Neuronal stem cell (in vitro differentiated cells): ENCODE data around the gene CSAG1.
"Not testable (repeated sequence)": the region's sequence is repeated elsewhere in the genome, so short reads cannot be mapped to it uniquely, and the experiment has no call there.

Source experiments
- DNase-seq: peaks from one replicate; pipeline ENCODE4 v3.0.0-alpha.2; 2013; ENCODE audit warnings: low spot score
- H2AFZ ChIP-seq: one replicate; pipeline ENCODE4 v1.6.1; 2013; ENCODE audit warnings: mild to moderate bottlenecking, low read length, inconsistent platforms
- H2AK5ac ChIP-seq: 2 replicates; pipeline ENCODE4 v1.6.1; 2013; ENCODE audit warnings: low read depth, mild to moderate bottlenecking, inconsistent platforms, low read length, moderate library complexity, mixed read lengths
- H2BK120ac ChIP-seq: 2 replicates; pipeline ENCODE4 v1.6.1; 2013; ENCODE audit warnings: low read depth, mild to moderate bottlenecking, inconsistent platforms, low read length, moderate library complexity, mixed read lengths
- H2BK12ac ChIP-seq: one replicate; pipeline ENCODE4 v1.6.1; 2013; ENCODE audit warnings: low read length, inconsistent platforms
- H2BK15ac ChIP-seq: 2 replicates; pipeline ENCODE4 v1.6.1; 2013; ENCODE audit warnings: mild to moderate bottlenecking, low read length, inconsistent platforms, mixed read lengths
- H2BK5ac ChIP-seq: one replicate; pipeline ENCODE4 v1.6.1; 2013; ENCODE audit warnings: inconsistent platforms, mild to moderate bottlenecking, low read length, moderate library complexity
- H3K14ac ChIP-seq: one replicate; pipeline ENCODE4 v1.6.1; 2013; ENCODE audit warnings: low read length, inconsistent platforms
- H3K18ac ChIP-seq: 2 replicates; pipeline ENCODE4 v1.6.1; 2013; ENCODE audit warnings: low read length, inconsistent platforms
- H3K23ac ChIP-seq: 2 replicates; pipeline ENCODE4 v1.6.1; 2013; ENCODE audit warnings: low read depth, mild to moderate bottlenecking, mixed read lengths, low read length, inconsistent platforms; ENCODE audit not compliant: poor library complexity
- H3K27ac ChIP-seq: replicated peaks from 3 replicates; pipeline ENCODE4 v1.5.1; 2013; ENCODE audit warnings: low read length, inconsistent platforms
- H3K27me3 ChIP-seq, 3 experiments: 2 replicates each; pipeline ENCODE4 v1.6.1; 2013; ENCODE audit warnings: low read length in 3 of 3, mild to moderate bottlenecking in 2 of 3, inconsistent platforms in 1 of 3, low read depth in 1 of 3, mixed read lengths in 1 of 3, moderate library complexity in 1 of 3; ENCODE audit not compliant: control insufficient read depth in 3 of 3, insufficient read depth in 3 of 3
- H3K36me3 ChIP-seq, 2 donors: replicated peaks in 1 of 2; 2 replicates each; pipeline ENCODE4 v1.6.1; 2013; ENCODE audit warnings: low read length in 2 of 2; ENCODE audit not compliant: control insufficient read depth in 2 of 2, insufficient read depth in 2 of 2
- H3K4ac ChIP-seq: 2 replicates; pipeline ENCODE4 v1.6.1; 2013; ENCODE audit warnings: inconsistent platforms, mild to moderate bottlenecking, low read length, moderate library complexity
- H3K4me1 ChIP-seq, 2 donors: 1 replicate in 1 of 2; 2 replicates in 1 of 2; pipeline ENCODE4 v1.6.1; 2013; ENCODE audit warnings: low read length in 2 of 2, low read depth in 1 of 2; ENCODE audit not compliant: control insufficient read depth in 2 of 2, insufficient read depth in 1 of 2
- H3K4me2 ChIP-seq: one replicate; pipeline ENCODE4 v1.6.1; 2013; ENCODE audit warnings: mild to moderate bottlenecking, low read length, inconsistent platforms; ENCODE audit not compliant: insufficient read depth, poor library complexity, severe bottlenecking
- H3K4me3 ChIP-seq, 2 donors: 2 replicates each; pipeline ENCODE4 v1.5.1; 2013; ENCODE audit warnings: low read length in 2 of 2, mild to moderate bottlenecking in 2 of 2, inconsistent platforms in 1 of 2, moderate library complexity in 1 of 2
- H3K79me1 ChIP-seq: one replicate; pipeline ENCODE4 v1.6.1; 2013; ENCODE audit warnings: low read depth, mild to moderate bottlenecking, inconsistent platforms, low read length, moderate library complexity
- H3K9ac ChIP-seq: one replicate; pipeline ENCODE4 v1.6.1; 2013; ENCODE audit warnings: mild to moderate bottlenecking, low read depth, low read length, inconsistent platforms; ENCODE audit not compliant: poor library complexity
- H3K9me3 ChIP-seq, 2 donors: replicated peaks in 1 of 2; 2 replicates each; pipeline versions ENCODE3 to v1.6.1; 2013; ENCODE audit warnings: low read length in 2 of 2, mild to moderate bottlenecking in 2 of 2, inconsistent platforms in 1 of 2, low read depth in 1 of 2, mixed read lengths in 1 of 2, moderate library complexity in 1 of 2; ENCODE audit not compliant: control insufficient read depth in 2 of 2, insufficient read depth in 1 of 2
- H4K8ac ChIP-seq: one replicate; pipeline ENCODE4 v1.6.1; 2013; ENCODE audit warnings: low read depth, mild to moderate bottlenecking, inconsistent platforms, low read length, moderate library complexity
- H4K91ac ChIP-seq: one replicate; pipeline ENCODE4 v1.6.1; 2013; ENCODE audit warnings: low read length, low read depth, mild to moderate bottlenecking, inconsistent platforms; ENCODE audit not compliant: poor library complexity
- WGBS, 2 donors: extraction: QIAGEN DNeasy Blood & Tissue Kit; methylation state at CpG; one replicate each; pipeline ENCODE4 v1.1.7; 2013; ENCODE audit warnings: missing lambda C conversion rate in 2 of 2, mixed read lengths in 1 of 2; ENCODE audit not compliant: insufficient read length in 2 of 2, insufficient replicate concordance in 1 of 2; ENCODE audit errors: extremely low coverage in 2 of 2; 5-methylcytosine and 5-hydroxymethylcytosine counted together

CSAG1 gene

GRCh38 chrX:152759544-152759943 lies 26.0 kb upstream of the CSAG1 start:
- not testable (repeated sequence) for DNase-seq, H2BK12ac ChIP-seq, H3K23ac ChIP-seq, H3K27me3 ChIP-seq, H4K8ac ChIP-seq, H2AFZ ChIP-seq, H3K9me3 ChIP-seq, H4K91ac ChIP-seq, H3K36me3 ChIP-seq, H2BK5ac ChIP-seq, H3K79me1 ChIP-seq, H3K4me2 ChIP-seq, H3K4me1 ChIP-seq, H2AK5ac ChIP-seq, H3K18ac ChIP-seq, H2BK120ac ChIP-seq, H2BK15ac ChIP-seq, H3K27ac ChIP-seq, H3K4ac ChIP-seq, H3K9ac ChIP-seq, H3K14ac ChIP-seq, H3K4me3 ChIP-seq
- no CpG with 5 or more reads among the region's 7 CpGs for WGBS, 2 donors

- H3K18ac ChIP-seq, H3K4me2 ChIP-seq, H2AFZ ChIP-seq, H4K8ac ChIP-seq, H4K91ac ChIP-seq, H3K27me3 ChIP-seq, H3K27ac ChIP-seq, H3K36me3 ChIP-seq, H3K14ac ChIP-seq, H3K4ac ChIP-seq, H2BK120ac ChIP-seq, H2BK15ac ChIP-seq, H3K23ac ChIP-seq, H2BK5ac ChIP-seq, H3K9me3 ChIP-seq, H2BK12ac ChIP-seq, H2AK5ac ChIP-seq, H3K79me1 ChIP-seq, H3K4me1 ChIP-seq, H3K9ac ChIP-seq, DNase-seq, H3K4me3 ChIP-seq: not testable (repeated sequence)
- WGBS, 2 donors = no CpG with 5 or more reads among the region's 2 CpGs
Observed at GRCh38 chrX:152758918-152759317, 25.4 kb upstream of the CSAG1 start, which contains the start of gene CSAG3. TSS of gene CSAG3 (plus strand) at chrX:152759218.

- not testable (repeated sequence) for H4K8ac ChIP-seq, H3K27ac ChIP-seq, H3K23ac ChIP-seq, H4K91ac ChIP-seq, H2BK120ac ChIP-seq, H3K18ac ChIP-seq, H2BK12ac ChIP-seq, H3K4me1 ChIP-seq, H2AK5ac ChIP-seq, H2AFZ ChIP-seq, H3K27me3 ChIP-seq, H3K36me3 ChIP-seq, H2BK5ac ChIP-seq, H3K4me2 ChIP-seq, H3K79me1 ChIP-seq, H3K4me3 ChIP-seq, H3K9ac ChIP-seq, H3K4ac ChIP-seq, DNase-seq, H3K9me3 ChIP-seq, H2BK15ac ChIP-seq, H3K14ac ChIP-seq
- no CpG with 5 or more reads among the region's 5 CpGs for WGBS, 2 donors
Observed at GRCh38 chrX:152754871-152755270, 21.4 kb upstream of the CSAG1 start.

GRCh38 chrX:152753686-152754650 lies 20.4 kb upstream of the CSAG1 start, which contains the start of gene MAGEA2:
TSS of gene MAGEA2 (minus strand) at chrX:152753842. CDS start at chrX:152751363, 2,479 bp downstream.
- not testable (repeated sequence) for H2BK120ac ChIP-seq, H2BK5ac ChIP-seq, H3K4me1 ChIP-seq, H2BK12ac ChIP-seq, H2AK5ac ChIP-seq, H3K4me3 ChIP-seq, H3K27ac ChIP-seq, H3K18ac ChIP-seq, H3K9ac ChIP-seq, H2AFZ ChIP-seq, H3K14ac ChIP-seq, DNase-seq, H3K36me3 ChIP-seq, H3K23ac ChIP-seq, H3K27me3 ChIP-seq, H3K9me3 ChIP-seq, H4K8ac ChIP-seq, H2BK15ac ChIP-seq, H3K79me1 ChIP-seq, H3K4me2 ChIP-seq, H3K4ac ChIP-seq, H4K91ac ChIP-seq
- WGBS, 2 donors = no CpG with 5 or more reads among the region's 35 CpGs
